GM08714 (cell line): ENCODE results near the gene CPNE2.
A peak's percentile ranks its signal among the peaks of the same experiment; 100 is the strongest.
"Not testable (repeated sequence)": the region's sequence is repeated elsewhere in the genome, so short reads cannot be mapped to it uniquely, and the experiment has no call there.

Experiments used
- H3K4me3 ChIP-seq: fragments of 200-500 bp; sonication (Bioruptor generic); 2 replicates; pipeline ENCODE4 v1.5.1; 2014; ENCODE audit warnings: mild to moderate bottlenecking, low read length, inconsistent platforms
- ZNF274 ChIP-seq: IDR thresholded peaks from 2 replicates; pipeline ENCODE4 v1.6.1; 2012; ENCODE audit warnings: mild to moderate bottlenecking, low read depth, low read length

Gene CPNE2

GRCh38 chr16:57186872-57187854 is 94.8 kb downstream of the CPNE2 start:
- H3K4me3 ChIP-seq = peak overlapping the region; percentile 91
- no peak for TF ChIP-seq ZNF274

- H3K4me3 ChIP-seq = peak overlapping the region; percentile 91
These were observed 95.7 kb downstream of the CPNE2 start for GRCh38 chr16:57187902-57188710.

- TF ChIP-seq ZNF274 = no peak
- no peak overlapping the region; the same call in 1 of the 2 replicates for H3K4me3 ChIP-seq
These were observed 96.3 kb downstream of the CPNE2 start for GRCh38 chr16:57188711-57189002.

- not testable (repeated sequence) for H3K4me3 ChIP-seq
These were observed 97.1 kb downstream of the CPNE2 start for GRCh38 chr16:57189527-57189926.

GRCh38 chr16:57190136-57190535 is 97.8 kb downstream of the CPNE2 start:
- H3K4me3 ChIP-seq = no peak overlapping the region
- no peak for TF ChIP-seq ZNF274

GRCh38 chr16:57191056-57191571 is 98.7 kb downstream of the CPNE2 start:
- no peak overlapping the region for H3K4me3 ChIP-seq
- no peak for TF ChIP-seq ZNF274

- H3K4me3 ChIP-seq = no peak overlapping the region
- TF ChIP-seq ZNF274 = no peak
These were observed 99.8 kb downstream of the CPNE2 start for GRCh38 chr16:57192146-57192545.

- no peak for TF ChIP-seq ZNF274
- H3K4me3 ChIP-seq = no peak overlapping the region
These were observed 100.5 kb downstream of the CPNE2 start for GRCh38 chr16:57192720-57193486.

GRCh38 chr16:57194512-57194911 is 102.1 kb downstream of the CPNE2 start:
- H3K4me3 ChIP-seq = no peak overlapping the region
- TF ChIP-seq ZNF274 = no peak

GRCh38 chr16:57196286-57196685 is 103.9 kb downstream of the CPNE2 start:
- no peak overlapping the region for H3K4me3 ChIP-seq
- no peak for TF ChIP-seq ZNF274

GRCh38 chr16:57196753-57197152 is 104.4 kb downstream of the CPNE2 start:
- H3K4me3 ChIP-seq = no peak overlapping the region
- TF ChIP-seq ZNF274 = no peak
